22Rv1 (cell line): ENCODE data around the gene ZNF883.

Source experiments
- CTCF ChIP-seq: fragments of 450-650 bp; IDR thresholded peaks from 2 replicates; pipeline ENCODE4 v1.5.1; 2017; ENCODE audit warnings: mild to moderate bottlenecking
- ZFX ChIP-seq: fragments of 450-650 bp; IDR thresholded peaks from 2 replicates; pipeline ENCODE4 v1.6.1; 2017; ENCODE audit warnings: antibody characterized with exemption, borderline replicate concordance

- TF ChIP-seq CTCF (no peak), ZFX (no peak)
Measured at GRCh38 chr9:113018247-113018646, 6.3 kb upstream of the ZNF883 start.
